HG03175 (cell line): ENCODE data around the gene FBXL3.
"Not testable (repeated sequence)": the region's sequence is repeated elsewhere in the genome, so short reads cannot be mapped to it uniquely, and the experiment has no call there.

Source experiments
- ATAC-seq: cut with Tn5 transposase; IDR thresholded peaks from one replicate; pipeline ENCODE4 v1.9.1; 2021; ENCODE audit warnings: mild to moderate bottlenecking, moderate library complexity; ENCODE audit not compliant: unreplicated experiment

Gene FBXL3

GRCh38 chr13:76991796-76992547 lies 35.0 kb downstream of the FBXL3 start, which contains the start of gene CLN5:
TSS of gene CLN5 (plus strand) at chr13:76992081. CDS start at chr13:76992099, 18 bp downstream.
- peak; percentile 90 for ATAC-seq

GRCh38 chr13:76991432-76991795 lies 35.5 kb downstream of the FBXL3 start:
- peak; percentile 84 for ATAC-seq

GRCh38 chr13:76983676-76984075 lies 43.3 kb downstream of the FBXL3 start:
- ATAC-seq = no peak

GRCh38 chr13:76982061-76982460 lies 44.9 kb downstream of the FBXL3 start:
- no peak for ATAC-seq

DNA sequence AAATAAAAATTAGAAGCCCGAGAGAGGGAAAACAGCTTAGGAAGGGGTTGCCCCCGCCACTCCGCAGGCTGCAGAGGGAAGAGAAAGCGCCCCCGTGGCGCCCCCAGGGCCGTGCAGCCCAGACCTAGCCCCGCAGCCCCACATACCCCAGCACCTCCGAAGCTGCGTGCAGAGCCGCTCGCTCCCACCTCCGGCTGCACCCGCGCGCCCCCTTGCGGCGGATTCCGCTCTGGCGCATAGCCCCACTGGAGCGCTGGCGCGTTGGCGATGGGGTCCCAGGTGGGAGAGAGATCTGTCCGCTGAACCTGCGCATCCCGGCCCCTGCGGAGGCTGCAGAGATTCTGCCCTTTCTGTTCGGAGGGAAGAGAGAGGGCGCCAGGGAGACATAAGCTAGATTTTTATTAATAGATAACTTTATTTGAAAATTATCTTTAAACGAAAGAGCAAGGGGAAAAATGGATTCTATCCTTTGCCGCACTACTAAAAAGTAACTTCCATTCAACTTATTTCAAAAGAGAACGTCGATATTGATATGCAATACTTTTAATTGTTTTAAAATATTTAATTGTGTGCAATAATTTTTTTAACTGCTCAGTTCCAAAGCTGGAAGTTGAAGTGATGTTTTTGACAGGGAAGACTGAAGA lies 46.8 kb downstream of the FBXL3 start:
- ATAC-seq = peak; percentile 98

GRCh38 chr13:76976929-76977328 lies 50.0 kb downstream of the FBXL3 start:
- no peak for ATAC-seq

- ATAC-seq = no peak
These were observed 50.5 kb downstream of the FBXL3 start for GRCh38 chr13:76976490-76976889.

GRCh38 chr13:76975863-76976262 lies 51.1 kb downstream of the FBXL3 start:
- no peak for ATAC-seq

GRCh38 chr13:76974618-76974975 lies 52.4 kb downstream of the FBXL3 start:
- ATAC-seq = no peak

GRCh38 chr13:76973920-76974617 lies 52.9 kb downstream of the FBXL3 start:
- no peak for ATAC-seq

GRCh38 chr13:76971851-76972829 lies 54.8 kb downstream of the FBXL3 start:
- no peak for ATAC-seq

DNA sequence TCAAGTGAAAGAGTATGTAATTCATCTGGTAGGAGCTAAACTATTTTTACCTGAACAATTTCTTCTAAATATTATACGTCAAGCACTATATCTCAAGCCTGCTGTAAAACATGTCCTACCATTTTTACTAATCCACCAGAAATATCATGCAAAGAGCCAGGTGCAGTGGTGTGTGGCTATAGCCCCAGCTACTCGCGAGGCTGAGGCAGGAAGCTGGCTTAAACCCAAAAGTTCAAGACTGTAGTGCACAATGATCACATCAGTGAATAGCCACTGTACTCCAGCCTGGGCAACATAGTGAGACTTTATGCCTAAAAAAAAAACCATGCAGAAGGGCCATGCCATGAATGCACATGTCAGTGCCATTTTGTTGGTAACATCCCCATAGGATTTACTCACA lies 55.7 kb downstream of the FBXL3 start:
- ATAC-seq = no peak

DNA sequence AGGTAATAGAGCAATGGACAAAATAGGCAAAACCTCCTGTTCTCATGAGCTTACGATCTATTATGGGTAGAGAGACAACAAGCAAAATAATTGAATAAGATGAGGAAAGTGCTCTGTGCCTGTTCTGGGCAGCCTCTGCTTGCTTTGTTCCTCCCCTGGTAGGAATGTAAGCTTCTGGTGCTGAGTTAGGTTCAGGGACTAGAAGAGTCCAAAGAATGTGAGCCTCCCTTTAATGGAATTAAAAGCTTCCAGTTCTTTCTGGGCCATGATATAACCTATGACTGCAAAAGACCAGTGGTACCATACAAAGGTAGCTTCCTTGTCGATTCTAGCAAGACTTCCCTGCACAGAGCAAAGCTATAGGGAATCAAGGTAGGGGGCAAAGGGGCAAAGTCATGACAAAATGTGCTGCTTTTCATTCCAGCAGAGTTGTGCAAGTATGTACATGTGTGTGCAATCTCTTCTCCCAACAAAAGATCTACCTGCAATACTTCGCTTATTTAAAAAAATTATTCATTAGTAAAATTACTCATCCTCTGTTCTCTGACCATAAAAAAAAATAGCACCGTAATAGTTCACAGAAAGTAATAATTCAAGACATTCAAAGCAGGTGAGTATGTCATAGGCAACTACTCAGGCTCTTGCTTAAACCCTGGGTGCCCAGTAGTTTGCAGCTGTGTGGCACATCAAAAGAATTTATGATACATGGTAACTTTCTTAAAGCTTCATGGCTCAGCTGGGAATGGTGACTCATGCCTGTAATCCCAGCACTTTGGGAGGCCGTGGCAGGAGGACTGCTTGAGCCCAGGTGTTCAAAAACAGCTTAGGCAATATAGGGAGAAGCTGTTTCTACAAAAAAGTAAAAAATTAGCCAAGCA lies 57.2 kb downstream of the FBXL3 start:
- no peak for ATAC-seq

DNA sequence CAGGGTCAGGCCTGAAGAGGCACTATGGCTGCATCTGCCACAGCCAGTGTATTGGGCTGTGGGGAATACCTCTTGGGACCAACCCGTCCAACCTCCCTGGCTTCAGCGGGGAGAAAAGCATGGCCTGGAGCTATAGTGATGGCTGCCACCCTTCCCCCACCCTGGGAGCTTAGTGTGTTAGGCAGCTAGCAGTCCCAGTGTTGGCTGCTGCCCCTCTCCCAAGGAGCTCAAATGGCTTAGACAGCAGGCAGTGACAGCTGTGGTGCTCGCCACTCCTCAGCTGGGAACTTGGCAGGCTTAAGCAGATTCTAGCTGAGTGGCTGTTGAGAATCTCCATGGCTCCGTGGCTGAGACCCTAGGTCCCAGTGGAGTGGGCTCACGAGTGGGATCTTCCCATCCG lies 58.9 kb downstream of the FBXL3 start:
- ATAC-seq = no peak

DNA sequence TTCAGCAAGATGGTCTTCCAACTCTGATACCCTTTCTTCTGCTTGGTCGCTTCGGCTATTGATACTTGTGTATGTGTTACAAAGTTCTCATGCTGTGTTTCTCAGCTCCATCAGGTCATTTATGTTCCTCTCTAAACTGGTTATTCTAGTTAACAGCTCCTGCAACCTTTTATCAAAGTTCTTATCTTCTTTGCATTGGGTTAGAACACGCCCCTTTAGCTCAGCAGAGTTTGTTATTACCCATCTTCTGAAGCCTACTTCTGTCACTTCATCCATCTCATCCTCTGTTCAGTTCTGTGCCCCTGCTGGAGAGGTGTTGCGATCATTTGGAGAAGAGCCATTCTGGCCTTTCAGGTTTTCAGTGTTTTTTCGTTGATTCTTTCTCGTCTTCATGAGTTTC lies 59.9 kb downstream of the FBXL3 start:
- no peak for ATAC-seq

DNA sequence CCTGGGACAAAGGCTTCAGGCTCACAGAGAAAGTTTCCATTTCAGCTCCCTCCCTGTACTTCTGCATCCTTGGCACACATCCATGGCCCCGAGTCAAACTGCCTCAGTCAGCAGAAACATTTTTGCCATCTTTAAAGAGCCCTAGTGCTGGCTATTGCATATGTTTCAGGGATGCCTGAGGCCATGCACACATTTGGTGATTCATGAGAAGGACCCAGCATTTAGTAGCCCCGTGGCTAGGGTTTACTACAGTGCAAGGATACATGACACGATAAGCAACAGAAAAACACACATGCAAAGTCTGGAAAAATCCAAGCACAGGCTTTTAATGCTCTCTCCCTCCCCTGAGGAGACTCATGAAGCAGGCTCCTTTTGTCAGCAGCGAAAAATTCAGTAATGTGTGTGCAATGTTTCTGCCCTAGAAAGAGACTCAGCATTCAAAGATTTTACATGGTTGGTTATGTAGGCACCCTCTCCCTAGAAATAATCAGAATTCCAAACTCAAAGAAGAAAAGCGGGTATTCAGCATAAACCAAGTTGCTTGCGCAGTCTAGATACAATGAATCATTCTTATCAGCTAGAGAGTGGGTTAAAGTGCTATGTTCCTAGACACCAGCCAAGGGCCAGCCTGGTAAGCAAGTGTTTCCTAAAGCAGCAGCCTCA lies 61.1 kb downstream of the FBXL3 start:
- ATAC-seq = no peak

DNA sequence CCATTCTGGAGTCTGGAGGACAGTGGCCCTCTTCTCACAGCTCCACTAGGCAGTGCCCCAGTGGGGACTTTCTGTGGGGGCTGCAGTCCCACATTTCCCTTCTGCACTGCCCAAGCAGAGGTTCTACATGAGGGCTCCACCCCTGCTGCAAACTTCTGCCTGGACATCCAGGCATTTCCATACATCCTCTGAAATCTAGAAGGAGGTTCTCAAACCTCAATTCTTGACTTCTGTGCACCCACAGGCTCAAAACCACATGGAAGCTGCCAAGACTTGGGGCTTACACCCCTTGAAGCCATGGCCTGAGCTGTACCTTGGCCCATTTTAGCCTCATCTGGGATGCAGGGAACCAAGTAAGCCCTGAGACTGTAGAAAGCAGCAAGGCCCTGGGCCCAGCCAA lies 67.2 kb downstream of the FBXL3 start:
- not testable (repeated sequence) for ATAC-seq

DNA sequence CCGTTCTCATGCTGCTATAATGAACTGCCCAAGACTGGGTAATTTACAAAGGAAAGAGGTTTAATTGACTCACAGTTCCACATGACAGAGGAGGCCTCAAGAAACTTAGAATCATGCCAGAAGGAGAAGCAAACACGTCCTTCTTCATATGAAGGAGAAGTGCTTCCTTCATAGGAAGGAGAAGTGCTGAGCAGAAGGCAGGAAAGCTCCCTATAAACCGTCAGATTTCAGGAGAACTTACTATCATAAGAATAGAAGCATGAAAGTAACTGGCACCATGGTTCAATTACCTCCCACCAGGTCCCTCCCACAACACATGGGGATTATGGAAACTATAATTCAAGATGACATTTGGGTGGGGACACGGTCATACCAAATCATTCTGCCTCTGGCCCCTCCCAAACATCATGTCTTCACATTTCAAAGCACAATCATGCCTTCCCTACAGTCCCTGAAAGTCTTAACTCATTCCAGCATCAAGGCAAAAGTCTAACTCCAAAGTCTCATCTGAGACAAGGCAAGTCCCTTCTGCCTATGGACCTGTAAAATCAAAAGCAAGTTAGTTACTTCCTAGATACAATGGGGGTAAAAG lies 68.0 kb downstream of the FBXL3 start:
- ATAC-seq = no peak

DNA sequence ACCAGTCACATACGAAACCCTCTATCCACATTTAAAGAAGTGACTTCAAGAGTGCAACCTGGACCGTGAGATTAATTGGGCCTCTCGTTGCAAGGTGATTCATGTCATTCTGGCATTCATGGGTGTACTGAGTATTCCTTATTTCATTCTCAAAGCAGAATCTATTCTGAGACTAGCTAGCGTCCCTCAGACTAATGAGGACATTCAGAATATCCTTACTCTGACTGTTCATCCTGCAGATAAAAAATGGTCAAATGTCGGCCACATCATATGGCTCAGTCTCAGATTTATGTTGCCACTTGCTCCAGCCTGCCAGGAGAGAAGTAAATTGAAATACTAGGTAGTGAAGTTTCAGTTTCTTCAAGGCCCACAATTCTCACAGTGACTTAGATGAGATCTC lies 71.3 kb downstream of the FBXL3 start:
- ATAC-seq = no peak
